ENCODE measurements around the gene ZNF639.

The ZNF639 gene

GRCh38 chr3:179318876-179319275 lies 4.0 kb upstream of the ZNF639 start:
- DNase-seq = no peak

DNA sequence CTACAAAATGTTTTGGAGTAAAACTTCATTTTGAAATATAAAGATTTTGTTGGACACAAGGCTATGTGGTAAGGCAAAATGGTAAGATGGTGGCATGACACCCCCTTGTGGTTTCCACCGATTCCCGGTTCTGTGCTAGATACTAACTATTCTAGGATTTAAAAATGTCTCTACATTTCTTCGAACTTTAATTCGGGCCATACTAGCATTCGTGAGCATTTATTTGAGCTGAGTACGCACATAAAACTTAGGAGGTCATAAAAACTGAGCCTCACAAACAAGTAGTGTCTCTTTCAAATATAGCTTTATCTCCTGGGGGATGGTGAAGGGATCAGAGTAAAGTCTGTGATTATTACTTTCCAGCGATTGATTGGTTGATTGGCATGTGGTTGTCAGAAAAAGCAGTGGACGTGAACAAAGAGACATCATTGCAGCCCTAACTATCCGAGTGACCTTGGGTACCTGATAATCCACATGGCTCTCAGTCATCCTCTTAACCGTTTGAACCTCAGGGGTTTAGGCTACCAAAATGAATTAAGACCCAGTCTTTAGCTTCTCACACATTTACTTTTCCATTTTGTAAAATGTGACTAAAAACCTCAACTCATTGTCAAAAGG lies 1.1 kb upstream of the ZNF639 start:
- peak in 1 of 2 experiments; percentile 27 for DNase-seq

DNA sequence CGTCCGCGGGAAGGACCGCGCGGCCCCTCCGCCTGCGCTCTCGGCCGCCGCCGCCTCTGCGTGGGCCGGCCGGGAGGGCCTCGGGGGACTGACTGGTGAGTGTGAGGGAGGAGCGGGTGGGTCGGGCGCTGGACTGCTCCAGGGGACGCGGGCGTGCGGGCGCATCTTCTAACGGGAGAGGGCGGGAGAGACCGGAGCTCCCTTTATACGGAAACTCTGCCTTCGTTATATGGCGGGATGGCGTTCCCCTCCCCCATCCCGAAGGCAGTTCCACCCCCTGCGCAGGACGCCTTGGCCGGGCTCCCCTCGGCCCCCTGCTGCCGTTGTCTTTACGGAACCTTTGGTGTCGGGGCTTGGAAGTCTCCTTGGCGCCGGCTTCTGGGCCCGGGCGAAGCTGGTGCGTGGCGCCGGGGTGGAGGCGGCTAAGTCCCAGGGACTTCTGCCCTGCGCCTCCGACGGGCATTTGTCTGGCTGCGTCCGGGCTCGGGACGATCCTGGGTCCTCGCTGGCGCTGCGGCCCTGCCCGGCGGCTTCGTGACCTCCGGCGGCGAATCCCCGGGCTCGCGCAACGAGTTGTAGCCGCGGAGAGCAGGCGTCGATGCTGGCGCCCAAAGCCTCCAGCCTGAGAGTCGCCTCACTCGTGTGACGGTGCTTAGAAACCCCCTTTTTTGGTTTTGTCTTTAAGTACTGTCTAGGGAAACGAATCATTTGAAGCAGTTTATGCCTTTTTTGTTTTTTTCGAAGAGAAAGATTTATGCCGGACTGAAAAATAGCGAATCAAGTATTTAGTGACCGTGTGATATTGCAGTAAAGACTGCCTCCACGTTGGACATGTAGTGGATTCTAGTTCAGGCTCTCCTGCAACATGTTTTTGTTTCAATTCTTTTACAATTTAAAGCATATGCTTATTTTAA lies 623 bp downstream of the ZNF639 start:
- DNase-seq = peak; percentile 68 to 70

DNA sequence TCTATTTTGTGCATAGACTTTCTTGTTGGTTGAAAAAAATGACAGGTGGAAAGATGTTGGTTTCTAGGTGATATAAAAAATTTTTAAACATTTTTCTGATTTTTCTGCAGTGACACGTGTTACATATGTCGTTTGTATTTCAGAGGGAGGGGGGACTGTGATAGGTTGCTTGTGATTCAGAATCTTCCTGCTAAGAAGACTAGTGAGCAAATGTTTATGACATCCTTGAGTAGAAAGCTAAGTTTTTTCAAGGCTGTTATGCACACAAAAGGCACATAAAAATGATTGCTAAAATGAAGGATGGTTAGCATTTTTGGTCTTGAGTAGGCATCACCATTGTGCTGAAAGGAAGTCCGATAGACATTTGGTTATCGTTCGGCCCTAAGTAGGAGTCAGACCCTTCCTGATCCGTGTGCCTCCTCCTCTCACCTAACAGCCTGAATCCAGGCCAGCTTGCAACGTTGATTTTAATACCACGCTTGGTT lies 1.5 kb downstream of the ZNF639 start:
- no peak for DNase-seq

DNA sequence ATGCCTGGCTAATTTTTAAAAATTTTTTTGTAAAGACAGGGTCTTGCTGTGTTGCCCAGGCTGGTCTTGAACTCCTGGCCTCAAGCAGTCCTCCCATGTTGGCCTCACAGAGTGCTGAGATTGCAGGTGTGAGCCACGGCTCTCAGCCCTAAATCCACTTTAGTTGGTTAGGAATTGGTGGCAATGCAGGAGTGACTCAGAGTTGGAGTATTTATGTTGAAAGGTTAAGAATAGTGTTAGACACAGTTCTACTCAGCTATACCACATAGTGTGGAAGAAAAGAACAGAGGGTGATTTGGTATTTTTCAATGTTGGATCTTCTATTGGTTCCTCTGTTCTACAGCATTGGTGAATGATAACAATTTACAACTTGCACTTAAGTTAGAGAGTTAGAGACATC lies 7.6 kb downstream of the ZNF639 start:
- DNase-seq = no peak

DNA sequence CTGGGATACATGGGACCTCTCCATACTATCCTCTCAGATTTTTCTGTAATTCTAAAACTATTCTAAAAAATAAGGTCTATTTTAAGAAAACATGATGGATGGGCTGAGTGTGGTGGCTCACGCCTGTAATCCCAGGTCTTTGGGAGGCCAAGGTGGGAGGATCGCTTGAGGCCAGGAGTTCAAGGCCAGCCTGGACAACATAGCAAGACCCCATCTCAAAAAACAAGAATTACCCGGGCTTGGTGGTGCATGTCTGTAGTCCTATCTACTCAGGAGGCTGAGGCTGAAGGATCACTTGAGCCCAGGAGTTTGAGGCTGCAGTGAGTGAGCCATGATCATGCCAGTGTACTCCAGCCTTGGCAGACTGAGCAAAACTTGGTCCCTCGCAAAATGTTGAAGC lies 9.4 kb downstream of the ZNF639 start:
- no peak for DNase-seq

DNA sequence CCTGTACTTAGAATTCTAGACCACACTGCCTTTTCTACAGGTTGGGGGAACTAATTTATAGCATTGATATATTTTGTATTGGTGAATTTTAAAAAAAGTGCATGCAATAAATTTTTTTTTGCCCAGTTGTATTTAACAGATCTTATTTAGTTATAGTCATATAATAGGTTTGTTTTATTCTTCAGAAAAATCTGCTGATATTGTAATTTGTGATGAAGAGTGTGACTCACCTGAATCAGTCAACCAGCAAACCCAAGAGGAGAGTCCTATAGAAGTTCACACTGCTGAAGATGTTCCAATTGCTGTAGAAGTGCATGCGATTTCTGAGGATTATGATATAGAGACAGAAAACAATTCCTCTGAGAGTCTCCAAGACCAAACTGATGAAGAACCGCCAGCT lies 10.3 kb downstream of the ZNF639 start:
- DNase-seq = no peak

DNA sequence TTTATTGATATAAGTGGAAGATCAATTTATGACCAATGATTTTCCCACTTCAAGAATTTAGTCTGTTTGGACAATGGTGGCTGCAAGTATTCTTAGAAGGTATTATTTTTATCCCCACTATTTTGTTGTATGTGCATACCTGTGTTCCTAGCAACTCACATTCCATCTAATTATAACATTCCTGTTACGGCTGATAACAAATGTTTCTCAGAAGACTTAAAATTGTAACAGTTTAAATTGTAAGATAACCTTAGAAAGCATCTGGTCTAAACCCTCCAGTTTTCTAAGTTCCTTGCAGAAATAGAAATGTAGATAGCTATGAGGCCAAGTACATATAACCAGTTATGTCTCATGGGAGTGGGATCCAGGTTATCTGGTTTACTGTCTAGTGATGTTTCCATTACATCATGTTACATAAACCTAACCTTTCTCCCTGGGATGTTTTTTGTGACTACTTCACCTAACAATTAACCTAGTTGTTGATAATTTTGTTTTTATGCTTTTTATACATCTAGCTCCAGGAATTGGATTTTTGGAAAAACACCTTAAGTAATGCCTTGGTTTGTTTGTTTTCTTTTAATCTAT lies 13.6 kb downstream of the ZNF639 start:
- no peak for DNase-seq

DNA sequence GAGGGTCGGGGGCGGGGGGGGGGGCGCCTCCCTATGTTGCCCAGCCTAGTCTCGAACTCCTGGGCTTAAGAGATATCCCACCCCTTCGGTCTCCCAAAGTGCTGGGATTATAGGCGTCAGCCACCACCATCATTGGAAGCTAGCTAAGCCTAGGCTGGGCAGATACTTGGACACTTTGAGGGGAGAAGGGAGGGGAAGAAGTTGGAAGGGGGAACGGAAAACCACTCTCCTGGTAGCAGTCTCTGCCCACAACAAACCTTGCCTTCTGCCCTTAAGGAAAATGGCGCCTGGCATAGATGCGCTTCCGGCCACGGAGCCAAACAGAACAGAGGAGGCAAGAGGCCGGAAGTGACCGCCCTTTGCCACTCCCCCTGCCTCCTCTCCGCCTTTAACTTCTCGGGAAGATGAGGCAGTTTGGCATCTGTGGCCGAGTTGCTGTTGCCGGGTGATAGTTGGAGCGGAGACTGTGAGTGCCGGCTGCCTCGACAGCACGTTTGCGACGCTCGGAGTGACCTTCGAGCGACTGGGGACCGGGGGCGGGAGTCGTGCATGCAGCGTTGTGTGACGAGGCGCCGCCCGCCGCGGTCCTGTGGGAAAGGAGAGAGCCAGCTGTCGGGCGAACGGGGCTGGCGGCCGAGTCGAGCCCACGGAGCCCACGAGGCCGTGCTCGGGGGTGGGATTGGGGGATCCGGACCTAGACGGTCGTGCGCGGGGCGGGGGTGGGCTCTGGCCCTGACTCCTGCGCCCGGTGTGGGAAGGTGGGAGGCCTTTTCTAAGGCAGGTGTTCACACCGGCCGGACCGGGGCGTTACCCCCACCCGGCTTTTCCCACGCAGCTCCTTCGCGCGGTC lies 24.7 kb downstream of the ZNF639 start, which contains the start of gene MFN1:
Gene MFN1 (plus strand): TSS at position 365 of the 850 bp plus-strand sequence. CDS start 1,143 bp downstream, outside the sequence.
- DNase-seq = peak; percentile 88 to 92

DNA sequence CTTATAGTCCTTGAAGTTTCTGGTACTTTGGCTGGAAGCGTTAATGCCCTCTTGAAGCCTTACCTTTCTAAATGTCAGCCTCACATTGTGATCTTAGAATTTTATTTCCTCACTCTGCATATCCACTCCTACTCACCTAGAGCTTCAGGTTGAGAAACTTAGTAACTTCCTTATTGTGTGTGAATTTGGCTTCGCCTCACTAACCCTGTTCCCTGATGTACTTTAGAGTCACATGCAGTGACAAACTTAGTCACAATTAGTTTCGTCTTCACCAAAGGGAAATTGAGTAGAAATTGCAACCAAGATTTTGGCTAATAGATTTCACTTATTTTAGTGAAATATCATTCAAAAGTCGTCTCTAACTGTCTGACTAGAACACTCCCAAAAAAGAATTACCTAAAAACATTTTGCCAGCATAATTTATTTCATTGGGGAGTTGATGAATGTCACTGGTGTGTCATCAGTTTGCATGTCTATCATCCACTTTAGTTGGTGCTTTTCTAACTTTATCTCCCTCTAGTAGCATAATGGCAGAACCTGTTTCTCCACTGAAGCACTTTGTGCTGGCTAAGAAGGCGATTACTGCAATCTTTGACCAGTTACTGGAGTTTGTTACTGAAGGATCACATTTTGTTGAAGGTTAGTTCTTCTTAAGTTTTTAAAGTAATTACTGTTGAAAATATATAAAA lies 25.6 kb downstream of the ZNF639 start:
- no peak for DNase-seq

- DNase-seq = no peak
Observed at GRCh38 chr3:179355996-179356395, 33.2 kb downstream of the ZNF639 start.

DNA sequence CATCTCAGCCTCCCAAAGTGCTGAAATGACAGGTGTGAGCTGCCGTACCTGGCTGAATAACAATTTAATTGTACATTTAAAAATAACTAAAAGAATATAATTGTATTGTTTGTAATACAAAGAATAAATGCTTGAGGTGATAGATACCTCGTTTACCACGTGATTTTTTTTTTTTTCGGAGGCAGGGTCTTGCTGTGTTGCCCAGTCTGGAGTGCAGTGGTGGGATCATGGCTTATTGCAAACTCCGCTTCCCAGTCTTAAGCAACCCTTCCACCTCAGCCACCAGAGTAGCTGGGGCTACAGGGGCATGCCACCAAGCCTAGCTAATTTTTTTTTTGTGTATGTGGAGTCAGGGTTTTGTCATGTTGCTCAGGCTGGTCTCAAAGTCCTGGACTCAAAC lies 40.5 kb downstream of the ZNF639 start:
- DNase-seq = no peak

DNA sequence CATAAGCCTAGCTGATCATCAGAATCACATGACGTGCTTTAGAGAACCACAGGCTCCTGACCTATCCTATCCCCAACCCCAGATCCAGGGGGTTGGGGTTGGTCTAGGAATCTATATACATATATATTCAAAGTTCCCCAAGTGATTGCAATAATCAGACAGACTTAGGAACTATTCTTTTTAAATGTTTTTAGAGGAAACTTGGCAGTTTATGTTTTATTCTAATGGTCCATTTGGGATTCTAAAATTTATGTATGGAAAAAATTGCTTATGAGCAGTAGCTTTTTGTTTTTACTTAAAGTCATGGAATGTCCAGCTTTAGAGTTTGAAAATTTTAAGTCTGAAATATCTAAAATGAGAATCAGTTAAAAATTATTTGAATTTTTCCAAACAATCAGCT lies 46.8 kb downstream of the ZNF639 start:
- DNase-seq = no peak

DNA sequence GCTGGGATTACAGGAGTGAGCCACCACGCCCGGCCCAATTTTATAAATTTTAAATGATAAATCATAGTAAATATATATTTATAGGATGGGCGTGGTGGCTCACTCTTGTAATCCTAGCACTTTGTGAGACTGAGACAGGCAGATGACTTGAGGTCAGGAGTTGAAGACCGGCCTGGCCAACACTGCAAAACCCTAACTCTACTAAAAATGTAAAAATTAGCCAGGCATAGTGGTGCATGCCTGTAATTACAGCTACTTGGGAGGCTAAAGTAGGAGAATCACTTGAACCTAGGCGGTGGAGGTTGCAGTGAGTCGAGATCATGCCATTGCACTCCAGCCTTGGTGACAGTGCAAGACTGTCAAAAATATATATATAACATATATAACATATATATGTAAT lies 51.1 kb downstream of the ZNF639 start:
- DNase-seq = no peak

- DNase-seq = no peak
Observed at GRCh38 chr3:179375091-179375999, 52.5 kb downstream of the ZNF639 start.

- DNase-seq = no peak
Observed at GRCh38 chr3:179376474-179376873, 53.6 kb downstream of the ZNF639 start.

All from activated CD4-positive, alpha-beta T cell treated with anti-CD3 and anti-CD28 coated beads, Interleukin-2, amount 50 U/mL, for 48 hours (primary cell).